ENCODE measurements around the gene ZNF438.

The ZNF438 gene

DNA sequence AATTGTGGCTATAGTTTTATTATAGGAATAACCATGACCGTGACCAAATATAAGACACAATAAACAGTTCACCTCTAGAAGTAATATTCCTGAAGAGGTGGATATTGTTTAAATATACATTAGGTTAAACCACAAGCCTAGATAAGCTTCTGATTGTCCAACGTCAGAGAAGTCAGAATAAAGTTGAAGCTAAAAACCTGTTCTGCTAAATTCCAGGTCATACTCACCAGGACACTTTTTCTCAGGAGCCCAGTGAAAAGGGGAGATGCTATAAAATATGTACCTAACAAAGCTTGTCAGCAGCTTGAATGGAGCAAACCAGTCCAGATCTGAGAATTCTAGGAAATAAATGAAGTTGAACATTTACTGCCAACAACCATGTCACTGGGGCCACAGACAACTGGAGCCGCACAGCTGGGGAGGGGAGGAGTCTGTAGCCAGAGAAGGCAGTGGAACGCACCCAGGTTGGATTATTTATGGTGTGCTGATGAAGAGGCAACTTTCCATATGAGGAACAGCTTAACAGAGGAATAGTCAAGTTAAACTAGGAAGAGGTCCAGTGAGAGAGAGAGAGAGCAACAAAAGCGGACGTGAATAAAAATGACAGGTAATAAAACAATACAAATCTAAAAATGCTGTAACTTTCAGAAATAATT is 191.1 kb downstream of the ZNF438 start:
- DNase-seq, result no peak

GRCh38 chr10:30839652-30840051 is 192.0 kb downstream of the ZNF438 start:
- no peak for DNase-seq

GRCh38 chr10:30836406-30836805 is 195.3 kb downstream of the ZNF438 start:
- no peak for DNase-seq

GRCh38 chr10:30835146-30835545 is 196.5 kb downstream of the ZNF438 start:
- DNase-seq, result no peak

DNA sequence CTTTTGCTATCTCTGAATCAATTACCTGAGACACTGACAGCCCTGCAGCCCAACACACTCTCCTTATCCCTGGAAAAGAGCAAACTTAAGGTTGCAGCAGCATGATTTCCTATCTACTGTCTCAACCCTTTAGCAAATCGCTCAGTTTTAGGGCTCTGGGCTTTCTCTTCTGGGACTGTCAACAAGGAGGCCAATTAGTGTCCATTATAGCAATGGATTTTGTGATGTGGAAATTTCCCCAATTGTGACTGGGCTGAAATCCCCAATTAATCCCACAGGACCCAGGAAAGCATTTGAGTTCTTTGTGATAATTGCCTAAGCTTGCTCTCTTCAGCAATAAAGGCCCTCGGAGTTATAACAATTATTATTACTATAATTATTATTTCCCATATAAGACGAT is 197.0 kb downstream of the ZNF438 start:
- DNase-seq, result no peak

DNA sequence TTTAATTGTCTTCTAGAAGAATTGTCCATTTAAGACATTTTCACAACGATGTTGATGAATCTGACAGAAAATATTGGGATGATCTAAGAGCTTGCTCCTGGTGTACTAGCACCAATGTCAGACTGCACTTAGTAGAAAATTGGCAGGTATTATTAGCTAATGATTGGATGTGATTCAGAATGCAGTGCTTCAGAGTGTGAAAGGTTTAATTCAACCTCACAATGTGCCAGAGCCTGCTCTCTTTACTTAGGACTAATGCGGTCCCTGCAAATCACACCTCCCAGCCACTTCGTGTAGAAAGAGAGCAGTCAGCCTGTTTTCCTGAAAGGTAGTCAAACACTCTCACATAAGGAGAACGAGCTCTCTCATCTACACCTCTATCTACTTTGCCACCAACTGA is 197.5 kb downstream of the ZNF438 start:
- DNase-seq, result no peak

DNA sequence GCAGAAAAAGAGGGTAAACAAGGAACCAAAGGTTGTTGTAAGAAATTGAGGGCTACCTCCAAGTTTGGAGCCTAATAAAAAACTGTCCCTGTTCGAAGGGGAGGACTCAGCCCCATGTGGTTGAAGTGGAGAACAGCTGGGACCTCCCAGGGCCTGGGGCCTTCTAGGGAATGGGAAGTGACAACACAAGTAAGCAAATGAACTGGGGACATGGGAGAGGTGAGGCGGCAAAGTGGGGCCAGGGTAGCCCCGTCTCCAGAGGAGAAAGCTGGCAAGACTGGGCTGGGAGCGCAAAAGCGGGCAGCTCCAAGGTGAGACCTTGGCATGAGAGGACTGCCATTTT is 198.1 kb downstream of the ZNF438 start:
- DNase-seq, result no peak

DNA sequence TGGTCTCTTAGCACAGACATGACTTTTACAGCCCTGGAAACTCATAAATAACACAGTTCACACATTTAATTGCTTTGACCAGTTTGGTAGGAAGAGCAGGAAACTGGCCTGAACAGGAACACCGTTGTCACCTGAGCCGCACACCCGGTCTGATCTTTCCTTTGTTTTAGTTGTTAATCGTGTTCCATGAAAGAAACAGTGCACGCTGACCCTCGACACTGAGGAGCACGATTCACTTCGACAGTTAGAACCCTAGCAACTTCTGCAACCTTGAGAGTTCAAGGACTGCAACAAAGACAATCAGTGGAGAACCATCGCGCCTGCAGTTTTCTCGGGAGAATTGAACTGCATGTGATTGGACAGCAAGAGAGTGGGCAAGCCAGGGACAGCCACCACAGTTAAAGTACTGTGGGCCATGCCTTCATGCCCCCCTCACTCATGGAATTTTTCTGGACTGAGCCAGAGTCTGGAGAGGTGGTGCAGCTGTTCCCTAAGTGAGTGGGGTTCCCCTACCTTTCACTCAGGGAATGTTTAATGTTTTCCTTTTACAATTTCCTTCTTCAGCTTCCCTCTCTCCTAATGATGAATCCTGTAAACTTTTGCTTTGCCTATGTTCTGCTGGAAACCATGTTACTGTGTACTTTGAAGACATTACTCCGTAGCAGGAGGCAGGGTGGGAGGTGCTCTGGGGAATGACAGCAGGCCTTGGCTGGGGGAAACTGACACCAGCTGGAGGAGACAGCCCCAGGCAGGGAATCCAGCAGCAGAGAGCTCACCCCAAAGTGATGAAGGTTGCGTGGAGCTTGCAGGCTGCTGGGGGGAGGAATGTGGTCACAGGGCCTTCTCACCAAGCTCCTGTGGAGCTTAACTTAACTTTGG is 198.7 kb downstream of the ZNF438 start:
- DNase-seq, result no peak

- no peak for DNase-seq
Measured at GRCh38 chr10:30832001-30832748, 199.5 kb downstream of the ZNF438 start.

- DNase-seq, result no peak
Measured at GRCh38 chr10:30831426-30831825, 200.2 kb downstream of the ZNF438 start.

DNA sequence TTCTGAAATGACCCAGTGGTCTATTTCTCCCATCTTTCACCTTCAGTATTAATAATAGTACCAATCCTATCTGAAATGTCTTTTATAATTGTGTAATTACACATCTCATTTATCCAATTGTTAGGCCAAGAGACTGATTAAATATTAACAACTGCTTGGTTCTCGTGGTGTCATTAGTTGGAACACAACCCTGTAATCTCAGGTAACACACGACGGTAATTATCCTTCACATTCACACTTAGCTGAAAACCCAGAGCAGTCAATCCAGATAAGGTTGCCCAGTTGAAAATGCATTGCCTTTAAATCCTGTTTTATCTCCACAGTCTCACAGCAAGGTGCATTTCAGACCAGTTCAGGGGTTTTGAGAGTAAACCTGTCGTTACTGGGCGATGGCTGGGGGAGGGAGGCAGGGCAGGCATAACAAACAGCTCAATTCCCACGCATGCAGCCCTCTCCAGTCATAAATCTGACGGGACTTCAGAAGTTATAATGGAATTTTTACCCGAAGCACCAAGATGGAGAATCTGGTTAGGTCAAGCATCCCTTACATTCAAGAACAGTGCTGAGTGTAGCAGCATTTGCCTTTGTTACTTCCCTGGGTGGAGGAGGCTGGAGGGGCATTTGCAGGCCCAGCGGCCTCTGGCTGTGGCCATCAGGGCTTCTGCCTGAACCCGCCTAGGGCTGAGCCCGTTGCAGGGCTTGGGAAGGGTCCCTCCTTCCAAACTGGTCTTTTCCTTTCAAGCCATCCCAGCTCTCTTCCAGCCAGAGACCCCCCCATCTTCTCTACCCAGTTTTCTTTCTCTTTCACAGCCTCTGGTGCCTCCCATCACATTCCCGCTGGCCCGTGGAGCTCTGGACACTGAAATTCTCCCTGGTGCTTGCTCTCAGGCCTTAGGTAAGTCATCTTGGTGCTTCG is 201.1 kb downstream of the ZNF438 start:
- no peak for DNase-seq

GRCh38 chr10:30829901-30830300 is 201.8 kb downstream of the ZNF438 start:
- no peak for DNase-seq

DNA sequence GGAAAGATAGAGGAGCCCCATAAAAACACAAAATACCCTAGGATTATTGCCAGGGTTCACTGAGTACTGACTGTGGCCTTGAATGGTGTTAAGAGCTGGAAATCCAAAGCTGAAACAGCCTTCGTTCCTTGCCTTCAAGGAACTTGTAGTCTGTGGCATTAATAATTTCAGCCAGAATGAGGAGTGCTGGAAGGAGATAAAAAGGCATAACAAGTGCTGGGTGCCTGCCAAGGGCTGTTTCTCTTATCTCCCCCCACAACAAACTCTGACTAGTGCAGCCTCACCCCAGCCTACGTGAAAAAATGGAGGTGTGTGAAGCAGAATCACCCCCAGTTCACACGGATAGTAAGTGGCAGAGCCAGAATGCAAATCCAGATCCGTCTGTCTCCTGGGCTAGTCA is 203.0 kb downstream of the ZNF438 start:
- DNase-seq, result no peak

GRCh38 chr10:30828164-30828563 is 203.5 kb downstream of the ZNF438 start:
- no peak for DNase-seq

DNA sequence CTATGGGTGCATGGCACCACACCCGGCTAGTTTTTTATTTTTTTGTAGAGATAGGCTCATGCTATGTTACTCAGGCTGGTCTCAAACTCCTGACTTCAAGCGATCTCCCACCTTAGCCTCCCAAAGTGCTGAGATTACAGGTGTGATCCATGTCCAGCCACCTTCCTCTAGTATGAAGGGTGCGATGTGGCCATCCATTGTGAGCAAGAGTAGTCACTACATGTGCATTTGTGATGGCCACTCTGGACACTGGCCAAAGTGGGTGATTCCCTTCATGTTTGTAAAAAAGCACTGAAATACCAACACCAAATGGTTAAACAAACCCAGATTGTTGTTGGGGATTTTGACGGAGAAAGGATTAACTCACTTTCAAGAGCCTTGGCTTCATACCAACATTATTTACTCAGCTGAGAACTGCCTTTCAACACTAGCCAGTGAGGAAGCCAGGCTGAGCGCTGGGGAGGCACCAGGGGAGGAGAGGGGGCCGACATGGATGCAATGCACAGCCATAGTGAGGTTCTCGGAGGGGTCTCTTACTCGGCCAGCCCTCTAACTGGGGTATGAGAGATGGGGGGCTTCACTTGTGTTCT is 204.0 kb downstream of the ZNF438 start:
- DNase-seq, result no peak

- DNase-seq, result no peak
Measured at GRCh38 chr10:30826679-30827078, 205.0 kb downstream of the ZNF438 start.

DNA sequence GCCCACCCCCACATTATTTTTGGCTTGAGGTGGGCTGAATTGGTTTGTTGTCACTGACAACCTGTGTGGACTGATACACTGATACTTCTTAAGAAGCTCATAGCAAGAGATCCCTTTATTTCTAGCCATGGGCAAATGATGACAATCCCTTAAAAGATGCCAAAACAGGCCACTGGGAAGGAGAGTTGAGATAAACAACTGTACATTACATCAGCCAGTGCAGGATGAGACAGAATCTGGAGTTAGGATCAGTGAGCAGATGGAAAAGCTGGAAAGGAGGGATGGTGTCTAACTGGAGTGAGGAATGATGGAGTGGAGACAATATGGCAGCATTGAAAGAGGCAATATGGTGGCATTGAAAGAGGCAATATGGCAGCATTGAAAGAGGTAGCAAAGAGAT is 206.2 kb downstream of the ZNF438 start:
- DNase-seq, result no peak

DNA sequence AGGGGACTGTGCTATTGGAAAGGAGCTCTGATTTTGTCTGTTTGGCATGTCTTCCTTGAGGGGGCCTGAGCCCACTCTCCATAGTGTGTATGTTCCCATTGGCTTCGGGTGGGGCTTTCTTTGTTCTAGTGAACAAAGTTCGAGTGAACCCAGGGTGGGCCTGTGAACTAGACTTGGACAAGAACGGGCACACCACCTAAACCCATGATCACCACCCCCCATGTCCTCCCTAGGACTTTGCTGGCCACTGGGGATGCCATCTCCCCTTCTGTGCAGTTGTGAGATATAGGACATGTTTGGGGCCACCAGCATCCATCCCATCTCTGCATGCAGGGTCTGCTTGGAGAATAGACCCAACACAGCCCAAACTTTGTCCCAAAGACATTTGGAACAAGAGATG is 206.6 kb downstream of the ZNF438 start:
- no peak for DNase-seq

DNA sequence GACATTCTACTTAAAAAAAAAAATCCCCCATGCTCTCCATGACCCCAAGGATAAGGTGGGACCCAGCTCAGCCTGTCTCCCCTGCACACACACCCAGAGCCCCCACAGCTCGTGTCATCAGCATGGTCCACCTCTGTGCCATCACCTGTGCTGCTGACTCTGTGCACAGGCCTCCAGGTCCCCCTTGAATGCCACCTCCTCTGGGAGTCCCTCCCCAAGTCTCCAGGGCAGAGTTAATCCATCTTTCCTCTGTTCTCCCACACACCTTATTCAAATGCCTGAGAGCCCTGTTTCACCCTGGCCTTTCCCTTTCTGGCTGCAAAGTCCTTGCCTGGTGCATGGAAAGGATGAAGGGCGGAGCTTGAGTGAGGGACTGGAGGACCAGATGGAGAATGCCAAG is 208.0 kb downstream of the ZNF438 start:
- no peak for DNase-seq

GRCh38 chr10:30822693-30823465 is 208.8 kb downstream of the ZNF438 start:
- no peak for DNase-seq

DNA sequence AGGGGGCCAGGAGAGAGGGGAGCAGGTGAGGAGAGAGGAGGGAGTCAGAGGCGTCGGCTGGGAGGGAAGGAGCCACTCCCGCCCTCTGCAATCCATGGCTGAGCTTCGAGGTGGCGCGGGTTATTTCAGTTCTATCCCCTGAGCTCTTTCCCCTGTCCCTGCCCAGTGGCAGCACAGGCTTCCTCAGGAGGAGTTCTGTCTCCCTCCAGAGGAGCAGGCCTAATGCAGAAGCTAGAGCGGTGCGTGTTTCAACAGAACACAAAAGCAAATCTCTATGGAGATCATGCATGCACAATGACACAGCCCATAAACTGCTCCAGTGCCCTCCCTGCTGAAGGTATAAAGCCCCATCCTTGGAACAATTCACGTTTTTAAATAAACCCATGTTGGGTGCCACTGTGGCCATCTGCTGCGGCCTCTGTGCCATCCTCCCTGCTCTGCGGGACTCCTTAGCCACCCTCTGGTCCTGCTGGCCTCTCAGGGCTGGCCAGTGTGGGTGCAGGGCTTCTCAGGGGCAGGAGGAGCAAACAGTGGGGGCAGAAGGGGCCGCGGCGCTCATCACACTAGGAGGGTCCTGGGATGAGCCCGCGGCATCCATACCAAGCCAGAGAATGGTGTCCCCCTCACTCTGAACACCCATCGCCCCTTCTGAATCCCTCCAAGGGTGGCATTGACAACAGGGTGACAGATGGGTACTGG is 209.5 kb downstream of the ZNF438 start:
- DNase-seq, result no peak

All from activated CD4-positive, alpha-beta T cell treated with anti-CD3 and anti-CD28 coated beads for 1 hour (primary cell).